SK-N-SH treated with all-trans-retinoic acid at 6 μM for 48 hours (cell line): Measurements from ENCODE around the gene PSME3IP1.

Source experiments
- ATAC-seq: fragments of 200-7000 bp; cut with Tn5 transposase; 3 replicates; pipeline ENCODE4 v1.9.1; 2020; ENCODE audit warnings: mild to moderate bottlenecking, moderate library complexity
- ARNTL ChIP-seq: fragments of 450-650 bp; formaldehyde crosslinking; IDR thresholded peaks from 2 replicates; pipeline ENCODE4 v1.5.0; 2020; ENCODE audit warnings: low read depth, mild to moderate bottlenecking, moderate library complexity, borderline replicate concordance
- BACH2 ChIP-seq: fragments of 250-450 bp; sonication (Bioruptor Pico); IDR thresholded peaks from 2 replicates; pipeline ENCODE4 v1.9.0; 2021; ENCODE audit warnings: mild to moderate bottlenecking, borderline replicate concordance
- ESRRG ChIP-seq: fragments of 250-450 bp; sonication (Bioruptor Pico); IDR thresholded peaks from 2 replicates; pipeline ENCODE4 v1.6.1; 2021; ENCODE audit warnings: mild to moderate bottlenecking
- GLIS3 ChIP-seq: fragments of 250-450 bp; sonication (Bioruptor Pico); IDR thresholded peaks from 2 replicates; pipeline ENCODE4 v1.5.0; 2020; ENCODE audit warnings: mild to moderate bottlenecking, moderate library complexity
- ISL1 ChIP-seq: fragments of 250-450 bp; sonication (Bioruptor Pico); IDR thresholded peaks from 2 replicates; pipeline ENCODE4 v2.1.2; 2022; ENCODE audit warnings: mild to moderate bottlenecking, moderate library complexity
- OSR1 ChIP-seq: fragments of 250-450 bp; sonication (Bioruptor Pico); IDR thresholded peaks from 2 replicates; pipeline ENCODE4 v1.8.0; 2022; ENCODE audit warnings: moderate library complexity, mild to moderate bottlenecking, inconsistent platforms
- RARB ChIP-seq: fragments of 250-450 bp; sonication (Bioruptor Pico); IDR thresholded peaks from 2 replicates; pipeline ENCODE4 v1.8.0; 2021; ENCODE audit warnings: mild to moderate bottlenecking, moderate library complexity
- TOX ChIP-seq: fragments of 250-450 bp; sonication (Bioruptor Pico); IDR thresholded peaks from 2 replicates; pipeline ENCODE4 v1.8.0; 2021; ENCODE audit warnings: mild to moderate bottlenecking, moderate library complexity, borderline replicate concordance
- ZFP3 ChIP-seq: fragments of 250-450 bp; sonication (Bioruptor Pico); IDR thresholded peaks from 2 replicates; pipeline ENCODE4 v1.5.0; 2020; ENCODE audit warnings: mild to moderate bottlenecking, moderate library complexity
- ZNF565 ChIP-seq: fragments of 450-650 bp; formaldehyde crosslinking; conservative IDR thresholded peaks from 2 replicates; pipeline ENCODE4 v1.5.0; 2020; ENCODE audit warnings: low read depth, mild to moderate bottlenecking, moderate library complexity
- ZNF70 ChIP-seq: fragments of 450-650 bp; formaldehyde crosslinking; IDR thresholded peaks from 2 replicates; pipeline ENCODE4 v1.5.0; 2020; ENCODE audit warnings: mild to moderate bottlenecking, moderate library complexity
- TF ChIP-seq, protein P1 (sequence below): fragments of 250-450 bp; sonication (Bioruptor Pico); IDR thresholded peaks from 2 replicates; pipeline ENCODE4 v1.5.1; 2021; ENCODE audit warnings: mild to moderate bottlenecking, moderate library complexity
- TF ChIP-seq, protein P2 (sequence below): fragments of 250-450 bp; sonication (Bioruptor Pico); IDR thresholded peaks from 2 replicates; pipeline ENCODE4 v1.8.0; 2021; ENCODE audit warnings: low read depth, mild to moderate bottlenecking, moderate library complexity, borderline replicate concordance
- TF ChIP-seq, protein P3 (sequence below): fragments of 250-450 bp; sonication (Bioruptor Pico); IDR thresholded peaks from 2 replicates; pipeline ENCODE4 v1.5.0; 2020; ENCODE audit warnings: mild to moderate bottlenecking, moderate library complexity
- TF ChIP-seq, protein P4 (sequence below): fragments of 250-450 bp; sonication (Bioruptor Pico); IDR thresholded peaks from 2 replicates; pipeline ENCODE4 v1.8.0; 2020; ENCODE audit warnings: mild to moderate bottlenecking, moderate library complexity, borderline replicate concordance
- TF ChIP-seq, protein P5 (sequence below): fragments of 250-450 bp; sonication (Bioruptor Pico); IDR thresholded peaks from 2 replicates; pipeline ENCODE4 v1.5.1; 2020; ENCODE audit warnings: low read depth, mild to moderate bottlenecking, moderate library complexity

The PSME3IP1 gene

DNA sequence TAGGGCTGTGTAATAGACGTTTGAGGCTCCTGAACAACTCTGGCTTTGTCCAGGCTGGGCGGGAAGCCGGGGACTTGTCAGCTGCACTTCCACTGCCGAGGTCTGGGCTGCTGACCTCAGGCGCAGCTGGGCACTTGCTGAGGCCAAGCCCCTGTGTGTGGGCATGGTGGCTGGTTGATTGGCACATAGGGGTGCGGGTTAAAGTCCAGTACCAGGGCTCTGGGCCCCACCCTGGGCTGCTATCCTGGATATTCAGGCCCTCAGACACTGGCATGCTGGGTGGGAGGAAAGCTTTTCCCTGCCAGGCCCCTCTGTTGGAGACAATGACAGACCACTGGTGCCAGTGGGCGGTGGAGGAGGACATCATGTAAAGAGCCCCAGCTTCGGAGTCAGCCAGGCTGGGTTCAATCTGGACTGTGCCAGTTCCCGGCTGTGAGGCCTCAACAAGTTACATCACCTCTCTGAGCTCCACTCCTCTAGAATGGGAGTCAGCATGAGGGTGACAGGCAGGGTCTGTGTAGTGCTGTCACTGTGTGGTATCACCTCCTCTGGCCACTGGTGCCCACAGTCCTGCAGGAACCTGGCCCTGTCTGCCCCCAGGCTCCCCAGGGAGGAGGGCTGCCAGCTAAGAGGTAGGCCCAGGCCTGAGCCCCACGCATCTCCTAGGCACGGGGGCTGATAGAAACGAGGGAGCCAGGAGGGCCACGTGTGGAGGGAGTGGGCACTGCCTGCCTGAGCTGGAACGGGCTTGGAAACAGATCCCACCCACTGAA is 42.5 kb downstream of the PSME3IP1 start:
- TF ChIP-seq ZNF565 (CRISPR knock-in tag), result no peak
- no peak for TF ChIP-seq RARB (CRISPR knock-in tag)
- TF ChIP-seq, protein P1, sequence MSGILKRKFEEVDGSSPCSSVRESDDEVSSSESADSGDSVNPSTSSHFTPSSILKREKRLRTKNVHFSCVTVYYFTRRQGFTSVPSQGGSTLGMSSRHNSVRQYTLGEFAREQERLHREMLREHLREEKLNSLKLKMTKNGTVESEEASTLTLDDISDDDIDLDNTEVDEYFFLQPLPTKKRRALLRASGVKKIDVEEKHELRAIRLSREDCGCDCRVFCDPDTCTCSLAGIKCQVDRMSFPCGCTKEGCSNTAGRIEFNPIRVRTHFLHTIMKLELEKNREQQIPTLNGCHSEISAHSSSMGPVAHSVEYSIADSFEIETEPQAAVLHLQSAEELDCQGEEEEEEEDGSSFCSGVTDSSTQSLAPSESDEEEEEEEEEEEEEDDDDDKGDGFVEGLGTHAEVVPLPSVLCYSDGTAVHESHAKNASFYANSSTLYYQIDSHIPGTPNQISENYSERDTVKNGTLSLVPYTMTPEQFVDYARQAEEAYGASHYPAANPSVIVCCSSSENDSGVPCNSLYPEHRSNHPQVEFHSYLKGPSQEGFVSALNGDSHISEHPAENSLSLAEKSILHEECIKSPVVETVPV (CRISPR knock-in tag), result no peak
- no peak for ATAC-seq

DNA sequence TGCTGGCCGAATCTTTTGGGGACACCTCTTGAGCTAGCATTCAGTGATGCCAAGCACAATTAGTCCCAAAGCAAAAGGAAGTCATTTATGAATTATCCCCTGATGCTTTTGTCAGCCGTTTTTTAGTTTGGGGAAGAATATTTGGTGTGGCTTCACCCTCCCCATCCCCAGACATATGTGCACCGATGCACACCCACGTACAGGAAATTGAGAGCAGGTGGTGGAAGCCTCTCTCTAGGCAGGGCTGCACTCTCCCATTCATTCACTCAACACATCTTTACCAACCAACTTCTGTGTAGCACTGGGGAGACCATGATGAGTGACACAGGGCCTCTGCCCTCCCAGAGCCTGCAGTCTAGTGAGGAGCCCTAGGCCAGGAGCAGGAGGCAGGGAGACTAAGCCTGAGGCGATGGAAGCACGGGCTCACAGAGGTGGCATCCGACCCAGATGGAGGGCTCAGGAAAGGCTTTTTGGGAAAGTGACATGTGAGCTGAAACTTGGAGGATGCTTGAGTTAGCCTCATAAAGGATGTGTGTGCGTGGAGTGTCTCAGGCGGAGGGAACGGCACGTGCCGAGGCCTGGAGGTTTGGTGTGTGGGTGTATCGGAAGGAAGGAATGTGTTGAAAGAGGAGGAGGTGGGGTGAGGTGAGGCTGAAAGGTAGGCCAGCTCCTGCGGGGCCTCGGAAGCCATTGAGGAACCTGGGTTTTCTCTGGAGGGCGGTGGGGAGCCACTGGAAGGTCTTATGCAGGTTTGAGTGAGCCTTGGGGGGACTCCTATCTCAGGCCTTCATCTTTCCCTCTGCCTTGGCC is 43.8 kb downstream of the PSME3IP1 start:
- ATAC-seq, result no peak
- TF ChIP-seq ZNF565 (CRISPR knock-in tag) (no peak), TOX (CRISPR knock-in tag) (no peak), ARNTL (CRISPR knock-in tag) (no peak), BACH2 (CRISPR knock-in tag) (no peak), ESRRG (CRISPR knock-in tag) (no peak), ISL1 (CRISPR knock-in tag) (no peak), OSR1 (CRISPR knock-in tag) (no peak), ZFP3 (CRISPR knock-in tag) (no peak), ZNF70 (CRISPR knock-in tag) (no peak), GLIS3 (CRISPR knock-in tag) (no peak)
- TF ChIP-seq, protein P1 (CRISPR knock-in tag), result no peak
- TF ChIP-seq, protein P2, sequence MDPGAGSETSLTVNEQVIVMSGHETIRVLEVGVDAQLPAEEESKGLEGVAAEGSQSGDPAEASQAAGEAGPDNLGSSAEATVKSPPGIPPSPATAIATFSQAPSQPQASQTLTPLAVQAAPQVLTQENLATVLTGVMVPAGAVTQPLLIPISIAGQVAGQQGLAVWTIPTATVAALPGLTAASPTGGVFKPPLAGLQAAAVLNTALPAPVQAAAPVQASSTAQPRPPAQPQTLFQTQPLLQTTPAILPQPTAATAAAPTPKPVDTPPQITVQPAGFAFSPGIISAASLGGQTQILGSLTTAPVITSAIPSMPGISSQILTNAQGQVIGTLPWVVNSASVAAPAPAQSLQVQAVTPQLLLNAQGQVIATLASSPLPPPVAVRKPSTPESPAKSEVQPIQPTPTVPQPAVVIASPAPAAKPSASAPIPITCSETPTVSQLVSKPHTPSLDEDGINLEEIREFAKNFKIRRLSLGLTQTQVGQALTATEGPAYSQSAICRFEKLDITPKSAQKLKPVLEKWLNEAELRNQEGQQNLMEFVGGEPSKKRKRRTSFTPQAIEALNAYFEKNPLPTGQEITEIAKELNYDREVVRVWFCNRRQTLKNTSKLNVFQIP, result no peak
- TF ChIP-seq, protein P3, sequence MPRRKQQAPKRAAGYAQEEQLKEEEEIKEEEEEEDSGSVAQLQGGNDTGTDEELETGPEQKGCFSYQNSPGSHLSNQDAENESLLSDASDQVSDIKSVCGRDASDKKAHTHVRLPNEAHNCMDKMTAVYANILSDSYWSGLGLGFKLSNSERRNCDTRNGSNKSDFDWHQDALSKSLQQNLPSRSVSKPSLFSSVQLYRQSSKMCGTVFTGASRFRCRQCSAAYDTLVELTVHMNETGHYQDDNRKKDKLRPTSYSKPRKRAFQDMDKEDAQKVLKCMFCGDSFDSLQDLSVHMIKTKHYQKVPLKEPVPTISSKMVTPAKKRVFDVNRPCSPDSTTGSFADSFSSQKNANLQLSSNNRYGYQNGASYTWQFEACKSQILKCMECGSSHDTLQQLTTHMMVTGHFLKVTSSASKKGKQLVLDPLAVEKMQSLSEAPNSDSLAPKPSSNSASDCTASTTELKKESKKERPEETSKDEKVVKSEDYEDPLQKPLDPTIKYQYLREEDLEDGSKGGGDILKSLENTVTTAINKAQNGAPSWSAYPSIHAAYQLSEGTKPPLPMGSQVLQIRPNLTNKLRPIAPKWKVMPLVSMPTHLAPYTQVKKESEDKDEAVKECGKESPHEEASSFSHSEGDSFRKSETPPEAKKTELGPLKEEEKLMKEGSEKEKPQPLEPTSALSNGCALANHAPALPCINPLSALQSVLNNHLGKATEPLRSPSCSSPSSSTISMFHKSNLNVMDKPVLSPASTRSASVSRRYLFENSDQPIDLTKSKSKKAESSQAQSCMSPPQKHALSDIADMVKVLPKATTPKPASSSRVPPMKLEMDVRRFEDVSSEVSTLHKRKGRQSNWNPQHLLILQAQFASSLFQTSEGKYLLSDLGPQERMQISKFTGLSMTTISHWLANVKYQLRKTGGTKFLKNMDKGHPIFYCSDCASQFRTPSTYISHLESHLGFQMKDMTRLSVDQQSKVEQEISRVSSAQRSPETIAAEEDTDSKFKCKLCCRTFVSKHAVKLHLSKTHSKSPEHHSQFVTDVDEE (CRISPR knock-in tag), result no peak
- TF ChIP-seq, protein P4, sequence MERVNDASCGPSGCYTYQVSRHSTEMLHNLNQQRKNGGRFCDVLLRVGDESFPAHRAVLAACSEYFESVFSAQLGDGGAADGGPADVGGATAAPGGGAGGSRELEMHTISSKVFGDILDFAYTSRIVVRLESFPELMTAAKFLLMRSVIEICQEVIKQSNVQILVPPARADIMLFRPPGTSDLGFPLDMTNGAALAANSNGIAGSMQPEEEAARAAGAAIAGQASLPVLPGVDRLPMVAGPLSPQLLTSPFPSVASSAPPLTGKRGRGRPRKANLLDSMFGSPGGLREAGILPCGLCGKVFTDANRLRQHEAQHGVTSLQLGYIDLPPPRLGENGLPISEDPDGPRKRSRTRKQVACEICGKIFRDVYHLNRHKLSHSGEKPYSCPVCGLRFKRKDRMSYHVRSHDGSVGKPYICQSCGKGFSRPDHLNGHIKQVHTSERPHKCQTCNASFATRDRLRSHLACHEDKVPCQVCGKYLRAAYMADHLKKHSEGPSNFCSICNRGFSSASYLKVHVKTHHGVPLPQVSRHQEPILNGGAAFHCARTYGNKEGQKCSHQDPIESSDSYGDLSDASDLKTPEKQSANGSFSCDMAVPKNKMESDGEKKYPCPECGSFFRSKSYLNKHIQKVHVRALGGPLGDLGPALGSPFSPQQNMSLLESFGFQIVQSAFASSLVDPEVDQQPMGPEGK (CRISPR knock-in tag), result no peak
- TF ChIP-seq, protein P5, sequence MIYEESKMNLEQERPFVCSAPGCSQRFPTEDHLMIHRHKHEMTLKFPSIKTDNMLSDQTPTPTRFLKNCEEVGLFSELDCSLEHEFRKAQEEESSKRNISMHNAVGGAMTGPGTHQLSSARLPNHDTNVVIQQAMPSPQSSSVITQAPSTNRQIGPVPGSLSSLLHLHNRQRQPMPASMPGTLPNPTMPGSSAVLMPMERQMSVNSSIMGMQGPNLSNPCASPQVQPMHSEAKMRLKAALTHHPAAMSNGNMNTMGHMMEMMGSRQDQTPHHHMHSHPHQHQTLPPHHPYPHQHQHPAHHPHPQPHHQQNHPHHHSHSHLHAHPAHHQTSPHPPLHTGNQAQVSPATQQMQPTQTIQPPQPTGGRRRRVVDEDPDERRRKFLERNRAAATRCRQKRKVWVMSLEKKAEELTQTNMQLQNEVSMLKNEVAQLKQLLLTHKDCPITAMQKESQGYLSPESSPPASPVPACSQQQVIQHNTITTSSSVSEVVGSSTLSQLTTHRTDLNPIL (CRISPR knock-in tag), result no peak
